ENCODE results near the gene CCNQ.
A peak's percentile ranks its signal among the peaks of the same experiment; 100 is the strongest.

Gene CCNQ

GRCh38 chrX:153576239-153576870 lies 22.6 kb downstream of the CCNQ start:
- no peak for DNase-seq (ENCODE audit: low read depth in 1 of 2, low spot score in 1 of 2)

GRCh38 chrX:153573984-153574383 lies 25.0 kb downstream of the CCNQ start:
- no peak for DNase-seq (ENCODE audit: low read depth in 1 of 2, low spot score in 1 of 2)

DNA sequence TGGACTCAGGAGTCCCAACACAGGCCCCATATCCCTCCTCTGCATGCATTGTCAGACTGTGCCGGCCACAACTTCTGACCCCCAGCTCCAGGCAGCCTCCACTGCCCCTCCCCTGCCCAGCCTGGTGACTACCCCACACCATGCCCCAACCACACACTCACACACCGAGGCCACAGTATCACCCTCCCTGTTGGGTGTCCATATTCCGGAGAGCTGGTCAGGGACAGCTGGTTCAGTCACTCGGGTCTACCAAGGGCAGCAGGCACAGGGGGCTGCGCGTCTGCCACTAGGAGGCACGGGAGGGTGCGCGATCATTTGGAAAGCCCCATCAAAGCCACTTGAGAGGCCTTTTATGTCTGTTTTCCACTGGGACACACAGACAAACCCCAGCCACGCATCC lies 26.3 kb downstream of the CCNQ start:
- DNase-seq (ENCODE audit: low read depth in 1 of 2, low spot score in 1 of 2), result no peak

DNA sequence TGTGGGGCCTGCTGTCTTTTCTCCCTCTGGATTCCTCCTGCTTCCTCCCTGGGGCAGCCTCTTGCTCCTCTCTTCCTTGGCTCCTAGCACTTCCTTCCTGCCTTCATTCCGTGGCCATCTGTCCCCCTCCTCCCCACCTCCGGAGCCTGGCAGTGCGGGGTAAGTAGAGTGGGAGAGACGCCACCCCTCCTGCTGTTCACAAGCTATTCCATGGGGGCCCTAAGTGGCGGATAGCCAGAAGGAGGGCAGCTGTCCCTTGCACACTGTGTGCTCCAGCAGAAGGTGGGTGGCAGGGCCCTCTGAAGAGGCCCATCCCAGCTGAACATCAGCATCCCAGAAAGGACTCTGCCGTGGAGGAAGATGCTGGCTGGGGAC lies 27.4 kb downstream of the CCNQ start:
- DNase-seq (ENCODE audit: low read depth in 1 of 2, low spot score in 1 of 2), result no peak

DNA sequence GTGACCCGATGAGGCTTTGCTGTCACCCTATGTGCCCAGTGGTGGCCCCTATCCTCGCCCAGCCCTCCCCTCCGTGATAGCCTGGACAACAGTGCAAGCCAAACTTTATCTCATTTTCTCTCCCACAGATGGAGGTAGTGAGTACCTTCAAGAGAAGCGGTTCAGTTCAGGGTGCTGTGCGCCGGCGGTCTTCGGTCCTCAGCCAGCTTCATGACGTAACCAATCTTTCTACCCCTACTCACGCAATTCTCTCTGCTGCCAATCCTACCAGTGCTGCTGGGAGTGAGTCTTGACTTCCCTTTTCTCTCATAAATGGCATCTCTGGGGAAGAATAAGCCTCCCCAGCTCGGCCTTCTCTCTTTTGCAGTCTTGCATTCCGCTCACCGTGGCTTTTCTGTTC lies 29.5 kb downstream of the CCNQ start:
- DNase-seq (ENCODE audit: low read depth in 1 of 2, low spot score in 1 of 2), result no peak

DNA sequence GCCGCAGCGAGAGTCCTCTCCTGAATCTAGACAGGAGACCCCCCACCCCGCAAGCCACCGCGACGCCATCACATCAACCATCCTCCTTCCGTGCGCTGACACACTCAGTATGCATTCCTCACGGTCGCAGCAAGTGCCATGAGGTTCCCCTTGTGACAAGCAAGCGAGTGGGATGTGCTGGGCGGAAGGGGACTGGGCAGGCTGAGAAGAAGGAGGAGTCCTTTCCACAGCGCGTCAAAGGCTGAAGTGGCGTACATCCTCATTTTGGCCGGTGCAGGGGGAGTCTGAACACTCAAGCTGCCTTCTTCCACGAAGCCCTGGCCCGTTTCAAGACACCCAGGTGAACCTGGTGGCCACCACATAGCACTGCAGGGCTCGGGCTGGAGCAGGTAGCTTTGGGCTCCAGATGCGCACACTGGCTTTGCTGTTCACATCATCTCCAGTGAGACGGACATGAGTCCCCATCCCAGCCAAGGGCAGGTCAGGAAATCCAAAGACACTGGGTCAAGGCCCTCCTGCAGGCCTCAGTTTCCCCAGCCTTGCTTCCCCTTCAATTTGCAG lies 30.4 kb downstream of the CCNQ start:
- DNase-seq (ENCODE audit: low read depth in 1 of 2, low spot score in 1 of 2), result no peak

DNA sequence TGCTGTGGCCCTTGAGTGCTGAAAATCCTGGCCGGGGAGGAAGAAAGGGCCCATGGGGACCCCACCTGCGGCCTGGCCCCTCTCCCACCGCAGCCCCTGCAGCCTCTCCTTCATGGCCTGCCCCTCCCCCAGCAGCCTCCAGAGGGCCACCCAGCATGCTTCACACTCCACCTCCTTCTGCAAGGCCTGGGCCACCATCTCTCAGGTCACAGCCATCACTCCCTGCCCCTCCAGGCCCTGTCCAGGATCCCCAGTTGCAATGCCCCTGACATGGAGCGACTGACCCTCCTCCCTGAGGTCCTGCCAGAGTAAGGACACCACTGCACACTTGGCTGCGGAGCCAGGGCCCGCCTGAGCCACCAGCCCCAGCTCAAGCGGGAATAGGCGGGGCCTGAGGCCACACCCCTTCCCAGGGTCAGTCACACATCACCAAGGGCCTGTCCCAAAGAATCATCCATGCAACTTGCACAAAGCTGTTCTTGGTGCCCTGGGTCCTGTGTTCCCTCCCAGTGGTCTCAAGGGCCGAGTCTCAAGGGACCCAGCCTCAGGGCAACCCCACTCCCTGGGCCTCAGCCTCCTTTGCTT lies 32.9 kb downstream of the CCNQ start:
- DNase-seq (ENCODE audit: low read depth in 1 of 2, low spot score in 1 of 2), result no peak

DNA sequence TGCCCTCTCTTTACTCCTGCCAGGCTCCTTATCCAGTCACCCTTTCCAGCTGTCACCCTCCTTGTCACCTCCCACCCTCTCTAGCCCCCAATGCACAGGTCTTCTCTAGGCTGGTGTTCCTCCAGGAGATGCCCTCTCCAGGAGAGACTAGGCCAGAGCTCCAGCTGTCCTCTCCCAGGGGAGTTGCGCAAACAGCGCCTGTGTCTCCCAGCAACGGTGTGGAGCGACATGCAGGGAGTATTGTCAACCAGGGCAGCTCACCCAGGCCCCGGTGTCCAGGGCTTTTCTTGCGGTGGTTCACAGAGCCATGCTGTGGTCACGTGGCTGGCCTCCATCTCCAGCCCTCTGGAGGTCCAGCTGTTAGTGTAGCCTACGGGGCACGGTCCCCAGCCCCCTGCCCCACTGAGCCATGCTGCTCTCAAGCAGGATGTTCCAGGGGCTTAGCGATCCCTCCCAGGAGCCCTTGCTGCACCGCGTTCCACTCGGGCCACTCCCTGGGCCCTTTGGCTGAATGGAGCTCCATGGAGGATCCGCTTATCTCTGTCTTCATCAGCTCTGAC lies 34.8 kb downstream of the CCNQ start:
- DNase-seq (ENCODE audit: low read depth in 1 of 2, low spot score in 1 of 2), result no peak

GRCh38 chrX:153562546-153562945 lies 36.4 kb downstream of the CCNQ start:
- no peak for DNase-seq (ENCODE audit: low read depth in 1 of 2, low spot score in 1 of 2)

DNA sequence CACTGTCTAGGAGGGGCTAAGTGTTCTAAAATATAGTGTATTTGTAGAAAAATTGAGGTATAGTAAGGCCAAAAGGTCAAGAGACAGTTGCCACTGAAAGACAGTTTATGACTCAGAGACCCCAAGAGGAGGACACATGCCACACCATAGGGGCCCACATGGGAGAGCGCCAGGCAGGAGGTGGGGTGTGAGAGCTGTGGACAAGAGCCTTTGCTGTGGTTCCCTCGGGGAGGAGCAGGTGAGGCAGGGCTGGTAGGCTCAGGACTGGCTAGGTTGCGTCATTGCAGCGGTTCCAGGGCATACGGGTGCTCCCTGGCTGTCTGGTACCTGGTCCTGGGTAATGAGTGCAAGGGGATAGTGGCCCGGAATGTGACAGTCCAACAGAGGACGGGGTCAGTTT lies 37.6 kb downstream of the CCNQ start:
- DNase-seq (ENCODE audit: low read depth in 1 of 2, low spot score in 1 of 2), result no peak

DNA sequence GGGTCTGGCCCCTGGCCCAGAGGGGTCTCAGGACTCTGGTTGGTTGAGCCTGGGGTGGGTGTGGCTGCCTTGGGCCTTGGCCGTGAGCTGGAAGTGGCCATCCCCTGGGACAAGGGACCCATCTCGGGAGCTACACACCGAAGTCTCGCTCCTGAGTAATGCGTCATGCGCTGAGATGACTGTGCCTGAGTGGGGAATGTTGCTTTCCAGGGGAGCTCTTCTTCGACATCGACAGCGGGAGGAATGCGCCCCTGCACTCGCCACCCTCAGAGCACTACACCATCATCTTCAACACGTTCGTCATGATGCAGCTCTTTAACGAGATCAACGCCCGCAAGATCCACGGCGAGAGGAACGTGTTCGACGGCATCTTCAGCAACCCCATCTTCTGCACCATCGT lies 38.5 kb downstream of the CCNQ start:
- DNase-seq (ENCODE audit: low read depth in 1 of 2, low spot score in 1 of 2), result no peak

DNA sequence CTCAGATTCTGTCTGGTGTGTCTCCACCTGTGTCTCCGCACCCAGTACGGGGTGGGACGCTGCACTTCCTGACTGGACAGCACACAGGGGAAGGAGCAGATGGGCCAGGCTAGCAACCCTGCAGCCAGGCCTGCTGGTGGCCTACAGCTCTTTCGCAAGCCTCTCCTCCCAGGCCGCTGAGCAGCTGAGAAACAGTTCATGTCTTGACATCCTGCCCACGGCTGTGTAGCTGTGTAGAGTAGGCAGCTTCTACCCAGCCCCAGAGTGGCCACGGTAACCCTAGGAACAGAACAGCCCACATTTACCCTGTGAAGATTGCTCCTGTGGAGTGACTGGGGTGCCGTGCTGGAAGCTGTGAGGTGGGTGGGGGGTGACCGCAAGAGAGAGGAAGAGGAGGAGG lies 38.9 kb downstream of the CCNQ start:
- DNase-seq (ENCODE audit: low read depth in 1 of 2, low spot score in 1 of 2), result no peak

DNA sequence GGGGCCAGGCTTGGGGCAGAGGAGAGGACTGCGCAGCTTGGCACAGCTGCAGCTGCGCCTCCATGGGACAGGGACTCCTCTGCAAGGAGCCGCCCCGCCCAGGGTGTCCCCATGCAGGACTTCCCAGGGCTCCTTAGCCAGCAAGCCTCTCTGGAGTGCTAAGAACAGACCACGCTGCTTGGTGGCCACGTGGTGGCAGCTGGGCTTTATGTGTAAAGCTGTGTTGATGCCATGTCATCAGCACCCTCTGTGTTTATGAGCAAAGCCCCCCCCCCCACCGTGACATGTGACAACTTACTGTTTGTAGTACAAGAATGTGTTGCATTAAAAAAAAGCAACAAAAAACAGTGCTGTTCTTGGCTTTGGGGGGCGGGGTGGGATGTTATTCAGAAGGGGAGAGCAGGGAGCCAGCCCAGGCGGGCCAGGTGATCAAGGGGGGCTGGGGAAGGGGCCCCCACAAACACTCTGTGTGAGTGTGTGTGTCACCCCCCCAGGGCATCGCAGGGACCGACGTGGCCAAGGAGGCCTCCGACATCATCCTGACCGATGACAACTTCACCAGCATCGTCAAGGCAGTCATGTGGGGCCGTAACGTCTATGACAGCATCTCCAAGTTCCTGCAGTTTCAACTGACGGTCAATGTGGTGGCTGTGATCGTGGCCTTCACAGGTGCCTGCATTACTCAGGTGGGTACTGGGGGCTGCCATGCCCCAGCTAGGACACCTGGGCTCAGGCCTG lies 41.2 kb downstream of the CCNQ start:
- no peak for DNase-seq (ENCODE audit: low read depth in 1 of 2, low spot score in 1 of 2)

DNA sequence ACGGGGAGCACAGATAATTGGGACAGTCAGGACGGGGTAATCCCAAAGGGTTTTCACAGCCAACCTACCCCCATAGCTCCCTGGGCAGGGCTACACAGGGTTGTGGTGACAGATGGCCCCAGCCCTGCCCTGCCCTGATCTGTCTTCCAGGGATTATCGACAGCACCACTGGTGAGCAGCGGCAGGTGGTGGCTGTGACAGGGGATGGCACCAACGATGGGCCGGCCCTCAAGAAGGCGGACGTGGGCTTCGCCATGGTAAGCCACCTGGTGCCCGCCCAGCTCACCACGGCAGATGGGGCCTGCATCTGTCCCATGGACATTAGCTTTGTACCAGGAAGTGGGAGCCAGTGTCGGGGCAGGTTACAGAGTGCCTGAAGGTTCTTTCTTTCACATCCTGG lies 42.2 kb downstream of the CCNQ start:
- DNase-seq (ENCODE audit: low read depth in 1 of 2, low spot score in 1 of 2), result no peak

- peak; percentile 32 to 34 for DNase-seq (ENCODE audit: low read depth in 1 of 2, low spot score in 1 of 2)
Measured at GRCh38 chrX:153554519-153555167, 44.3 kb downstream of the CCNQ start.

GRCh38 chrX:153551135-153551534 lies 47.8 kb downstream of the CCNQ start:
- no peak for DNase-seq (ENCODE audit: low read depth in 1 of 2, low spot score in 1 of 2)

DNA sequence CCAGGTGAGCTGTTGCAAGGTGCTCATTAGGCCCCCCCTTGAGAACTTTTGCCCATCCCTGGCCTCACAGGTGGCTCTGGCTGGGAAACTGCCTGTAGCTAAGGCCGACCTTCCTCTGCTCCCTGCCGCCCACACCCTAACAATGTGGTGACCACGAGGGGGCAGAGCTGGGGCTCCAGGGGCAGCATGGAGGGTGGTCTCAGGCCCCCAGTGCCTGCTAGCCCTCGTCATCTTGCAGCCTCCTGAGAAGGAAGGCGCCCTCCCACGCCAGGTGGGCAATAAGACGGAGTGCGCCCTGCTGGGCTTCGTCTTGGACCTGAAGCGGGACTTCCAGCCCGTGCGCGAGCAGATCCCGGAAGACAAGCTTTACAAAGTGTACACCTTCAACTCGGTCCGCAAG lies 49.1 kb downstream of the CCNQ start:
- no peak for DNase-seq (ENCODE audit: low read depth in 1 of 2, low spot score in 1 of 2)

DNA sequence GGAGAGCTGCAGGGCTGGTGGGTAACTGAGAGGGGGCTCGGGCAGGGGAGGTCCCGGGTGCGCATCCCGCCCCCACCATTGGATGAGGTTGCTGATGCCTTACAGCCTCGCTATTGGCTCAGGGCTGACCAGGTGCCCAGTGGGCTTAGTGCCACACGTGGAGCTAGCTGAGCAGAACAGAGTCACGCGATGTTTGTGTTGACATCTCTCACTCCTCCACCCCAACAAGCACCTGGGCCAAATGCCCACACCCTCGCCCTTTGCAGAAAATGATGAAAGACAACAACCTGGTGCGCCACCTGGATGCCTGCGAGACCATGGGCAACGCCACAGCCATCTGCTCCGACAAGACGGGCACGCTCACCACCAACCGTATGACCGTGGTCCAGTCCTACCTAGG lies 49.7 kb downstream of the CCNQ start:
- no peak for DNase-seq (ENCODE audit: low read depth in 1 of 2, low spot score in 1 of 2)

- DNase-seq (ENCODE audit: low read depth in 1 of 2, low spot score in 1 of 2), result no peak
Measured at GRCh38 chrX:153547195-153547594, 51.7 kb downstream of the CCNQ start.

DNA sequence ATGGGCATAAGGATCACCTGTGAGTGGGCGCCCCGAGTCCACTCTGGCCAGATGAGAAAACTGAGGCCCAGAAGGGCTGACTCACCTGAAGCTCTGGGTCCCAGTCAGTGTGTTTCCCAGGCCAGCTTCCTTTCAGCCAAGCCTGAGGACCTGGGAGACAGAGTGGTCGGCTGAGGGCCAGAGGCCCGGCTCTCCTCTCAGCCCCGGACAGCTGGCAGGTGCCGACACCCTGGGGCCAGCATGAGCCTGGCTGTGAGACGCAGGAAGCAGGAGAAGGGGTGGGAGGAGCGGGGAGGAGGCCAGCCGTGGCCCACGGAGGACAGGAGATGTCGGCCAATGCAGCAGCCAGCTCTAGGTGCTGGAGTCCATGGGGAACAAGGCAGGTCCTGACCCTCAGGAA lies 52.6 kb downstream of the CCNQ start:
- no peak for DNase-seq (ENCODE audit: low read depth in 1 of 2, low spot score in 1 of 2)

DNA sequence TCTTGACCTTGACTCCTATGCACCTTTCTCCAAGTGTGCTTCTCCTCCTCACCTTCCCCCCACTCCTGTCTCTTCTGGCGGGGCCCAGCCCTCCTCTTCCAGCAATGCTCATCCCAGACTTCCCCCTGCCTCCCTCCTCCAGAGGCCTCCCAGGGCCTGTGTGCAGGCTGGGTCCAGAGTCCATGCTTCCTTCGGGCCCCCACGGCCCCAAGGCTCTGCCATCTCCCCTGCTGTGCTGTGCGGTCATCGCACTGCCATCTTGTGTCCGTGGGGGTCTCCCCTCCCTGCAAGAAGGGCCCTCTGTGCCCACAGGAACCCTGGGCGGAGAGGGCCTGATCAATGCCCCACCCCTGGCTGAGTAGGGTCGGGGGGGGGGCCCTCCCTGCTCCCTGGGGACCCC lies 54.2 kb downstream of the CCNQ start:
- no peak for DNase-seq (ENCODE audit: low read depth in 1 of 2, low spot score in 1 of 2)

GRCh38 chrX:153539979-153540358 lies 59.0 kb downstream of the CCNQ start:
- DNase-seq (ENCODE audit: low read depth in 1 of 2, low spot score in 1 of 2), result no peak
